OCI-LY3 (cell line): ENCODE data around the gene SCN1B.

Experiments used
- H2AFZ ChIP-seq: fragments of 200-600, 300-600 bp; shearing (Covaris generic); 2 replicates; pipeline ENCODE4 v1.6.0; 2014; ENCODE audit warnings: antibody characterized with exemption, low read depth, low read length
- H3K27ac ChIP-seq: fragments of 200-600, 300-600 bp; sonication (generic); 2 replicates; pipeline ENCODE4 v1.5.1; 2014; ENCODE audit warnings: mild to moderate bottlenecking, low read length, moderate library complexity, mixed read lengths
- H3K27me3 ChIP-seq: fragments of 200-600, 300-600 bp; sonication (generic); 2 replicates; pipeline ENCODE4 v1.6.1; 2014; ENCODE audit warnings: low read depth, low read length, mixed read lengths
- H3K36me3 ChIP-seq: fragments of 200-600, 300-600 bp; sonication (generic); replicated peaks from 2 replicates; pipeline ENCODE3; 2014; ENCODE audit warnings: low read depth, low read length, mixed read lengths
- H3K4me1 ChIP-seq: fragments of 300-600, 200-600 bp; sonication (generic); 2 replicates; pipeline ENCODE4 v1.6.1; 2014; ENCODE audit warnings: low read length, mixed read lengths
- H3K4me2 ChIP-seq: fragments of 200-600, 300-600 bp; sonication (generic); 2 replicates; pipeline ENCODE4 v1.6.1; 2014; ENCODE audit warnings: low read length, mixed read lengths
- H3K4me3 ChIP-seq: fragments of 300-600, 200-600 bp; sonication (generic); 2 replicates; pipeline ENCODE4 v1.5.1; 2014; ENCODE audit warnings: antibody characterized with exemption, mild to moderate bottlenecking, low read length, moderate library complexity
- H3K79me2 ChIP-seq: fragments of 300-600, 200-600 bp; shearing (Covaris generic); 2 replicates; pipeline ENCODE4 v1.6.1; 2014; ENCODE audit warnings: mild to moderate bottlenecking, low read length, mixed read lengths
- H3K9ac ChIP-seq: fragments of 300-600, 200-600 bp; shearing (Covaris generic); 2 replicates; pipeline ENCODE4 v1.6.0; 2014; ENCODE audit warnings: mild to moderate bottlenecking, low read length, moderate library complexity
- H3K9me3 ChIP-seq: fragments of 200-600, 300-600 bp; shearing (Covaris generic); 2 replicates; pipeline ENCODE4 v1.6.1; 2014; ENCODE audit warnings: low read length, mixed read lengths; ENCODE audit not compliant: insufficient read depth
- H4K20me1 ChIP-seq: fragments of 200-600, 300-600 bp; sonication (generic); 2 replicates; pipeline ENCODE4 v1.6.1; 2016; ENCODE audit warnings: low read length, mixed read lengths; ENCODE audit not compliant: insufficient read depth
- EZH2phosphoT487 ChIP-seq: fragments of 200-600 bp; shearing (Covaris generic); IDR thresholded peaks from 2 replicates; pipeline ENCODE4 v1.6.1; 2018; ENCODE audit warnings: antibody characterized with exemption, mixed run types, low read depth
- TF ChIP-seq, protein P1 (sequence below): fragments of 200-600, 300-600 bp; sonication (generic); IDR thresholded peaks from 2 replicates; pipeline ENCODE4 v1.5.1; 2014; ENCODE audit warnings: antibody characterized with exemption, low read length, low read depth

Gene SCN1B

DNA sequence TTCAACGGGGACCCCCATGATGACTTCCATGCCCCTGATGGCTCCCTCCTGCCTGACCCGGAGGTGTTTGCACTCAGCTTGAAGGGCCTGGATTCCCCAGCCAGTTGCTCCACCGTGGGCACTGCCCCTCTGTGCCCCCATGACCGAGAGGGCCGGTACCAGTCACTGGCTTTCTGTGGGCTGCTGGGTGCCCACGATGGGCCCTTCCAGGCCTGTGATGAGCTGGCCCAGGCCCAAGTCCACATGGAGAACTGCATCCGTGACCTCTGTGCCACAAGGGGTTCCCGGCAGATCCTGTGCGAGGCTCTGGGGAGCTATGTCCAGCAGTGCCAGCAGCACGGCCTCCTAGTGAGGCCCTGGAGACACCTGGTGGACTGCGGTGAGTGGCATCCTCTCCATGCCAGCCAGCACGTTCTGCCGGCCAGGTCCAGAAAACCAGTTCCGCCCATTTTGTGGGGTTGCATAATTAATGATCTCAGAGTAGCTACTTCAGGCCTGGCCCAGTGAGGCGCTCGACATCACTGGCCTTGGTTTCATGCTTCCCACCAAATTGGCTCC is 50.4 kb downstream of the SCN1B start:
- Histone ChIP-seq H3K4me2 (no peak overlapping the region), H4K20me1 (no peaks in the 10 kb centered on the region), H3K9me3 (no peaks in the 10 kb centered on the region), H3K9ac (no peak overlapping the region), H3K4me3 (no peak overlapping the region), H3K27me3 (0 out of 2 replicates have a peak, but pooled peaks cover 8% of the 10 kb centered on the region), H2AFZ (no peak overlapping the region), H3K27ac (no peak overlapping the region), H3K36me3 (no peaks in the 10 kb centered on the region), H3K4me1 (peaks cover 13% of the 10 kb centered on the region), H3K79me2 (no peaks in the 10 kb centered on the region)
- TF ChIP-seq, protein P1, sequence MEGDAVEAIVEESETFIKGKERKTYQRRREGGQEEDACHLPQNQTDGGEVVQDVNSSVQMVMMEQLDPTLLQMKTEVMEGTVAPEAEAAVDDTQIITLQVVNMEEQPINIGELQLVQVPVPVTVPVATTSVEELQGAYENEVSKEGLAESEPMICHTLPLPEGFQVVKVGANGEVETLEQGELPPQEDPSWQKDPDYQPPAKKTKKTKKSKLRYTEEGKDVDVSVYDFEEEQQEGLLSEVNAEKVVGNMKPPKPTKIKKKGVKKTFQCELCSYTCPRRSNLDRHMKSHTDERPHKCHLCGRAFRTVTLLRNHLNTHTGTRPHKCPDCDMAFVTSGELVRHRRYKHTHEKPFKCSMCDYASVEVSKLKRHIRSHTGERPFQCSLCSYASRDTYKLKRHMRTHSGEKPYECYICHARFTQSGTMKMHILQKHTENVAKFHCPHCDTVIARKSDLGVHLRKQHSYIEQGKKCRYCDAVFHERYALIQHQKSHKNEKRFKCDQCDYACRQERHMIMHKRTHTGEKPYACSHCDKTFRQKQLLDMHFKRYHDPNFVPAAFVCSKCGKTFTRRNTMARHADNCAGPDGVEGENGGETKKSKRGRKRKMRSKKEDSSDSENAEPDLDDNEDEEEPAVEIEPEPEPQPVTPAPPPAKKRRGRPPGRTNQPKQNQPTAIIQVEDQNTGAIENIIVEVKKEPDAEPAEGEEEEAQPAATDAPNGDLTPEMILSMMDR, result no peak
- TF ChIP-seq EZH2phosphoT487, result no peak

DNA sequence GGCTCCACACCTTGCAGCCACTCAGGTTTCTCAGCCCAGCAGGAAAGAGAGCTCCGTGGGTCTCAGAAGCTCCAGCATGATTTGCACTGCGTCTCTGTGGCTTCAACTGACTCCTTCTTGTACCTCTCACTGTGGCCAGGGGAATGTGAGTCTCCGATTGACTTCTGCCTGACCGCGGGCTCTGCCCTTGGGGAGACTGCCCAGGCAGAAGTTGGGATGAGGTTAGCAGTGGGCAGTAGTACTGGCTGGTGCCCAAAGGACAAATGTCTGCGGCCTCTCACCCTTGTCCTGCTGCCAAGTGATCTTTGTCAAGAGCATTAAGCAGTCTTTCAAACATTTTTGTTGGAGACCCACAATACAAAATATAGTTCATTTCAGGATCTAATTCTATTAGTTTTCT is 50.9 kb downstream of the SCN1B start:
- 0 out of 2 replicates have a peak, but pooled peaks cover 8% of the 10 kb centered on the region for H3K27me3 ChIP-seq
- H3K9me3 ChIP-seq, result no peaks in the 10 kb centered on the region
- H3K79me2 ChIP-seq, result no peaks in the 10 kb centered on the region
- no peak overlapping the region for H3K9ac ChIP-seq
- no peak overlapping the region for H3K4me3 ChIP-seq
- no peak overlapping the region for H2AFZ ChIP-seq
- no peak for TF ChIP-seq EZH2phosphoT487
- TF ChIP-seq, protein P1, result no peak
- H4K20me1 ChIP-seq, result no peaks in the 10 kb centered on the region
- H3K36me3 ChIP-seq, result no peaks in the 10 kb centered on the region
- no peak overlapping the region for H3K27ac ChIP-seq
- no peak overlapping the region for H3K4me2 ChIP-seq
- H3K4me1 ChIP-seq, result peaks cover 18% of the 10 kb centered on the region

DNA sequence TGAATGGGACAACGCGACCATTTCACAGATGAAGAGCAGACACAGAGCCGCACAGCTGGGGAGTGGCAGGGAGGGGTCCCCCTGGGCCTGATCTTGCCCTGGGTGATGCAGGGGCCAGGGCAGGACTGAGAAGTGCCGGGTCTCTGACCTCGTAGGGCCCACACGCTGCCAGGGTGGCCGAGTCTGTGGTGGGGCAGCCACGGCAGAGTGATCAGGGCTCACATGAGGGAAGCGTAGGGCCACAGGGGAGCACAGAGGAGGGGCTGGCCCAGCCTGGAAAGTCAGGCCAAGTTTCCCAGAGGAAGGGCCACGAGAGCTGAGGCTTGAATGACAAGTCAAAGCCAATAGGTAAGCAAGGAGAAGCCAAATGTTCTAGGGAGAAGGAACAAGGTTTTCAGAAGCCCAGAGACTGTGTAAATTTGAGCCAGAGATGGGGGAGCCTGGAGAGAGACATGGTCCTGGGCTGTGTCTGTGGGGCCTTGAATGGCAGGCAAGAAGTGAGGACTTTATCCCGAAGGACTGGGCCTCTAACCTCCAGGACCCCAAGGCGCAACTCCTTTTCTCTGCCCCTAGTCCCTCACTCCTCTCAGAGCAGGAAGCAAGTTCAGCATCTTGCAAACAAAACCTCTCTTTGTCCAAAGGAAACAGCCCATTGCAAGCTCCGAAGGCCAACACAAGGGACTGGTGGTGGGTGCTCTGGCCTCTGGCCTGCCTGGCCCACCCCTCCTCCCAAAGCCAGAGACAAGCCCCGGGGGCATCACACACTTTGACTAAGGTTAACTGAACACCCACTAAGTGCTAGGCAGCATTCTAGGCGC is 53.6 kb downstream of the SCN1B start:
- Histone ChIP-seq H3K79me2 (no peaks in the 10 kb centered on the region), H4K20me1 (no peaks in the 10 kb centered on the region), H3K27ac (no peak overlapping the region), H3K9ac (no peak overlapping the region), H3K36me3 (no peaks in the 10 kb centered on the region), H3K4me2 (no peak overlapping the region), H3K4me1 (peaks cover 24% of the 10 kb centered on the region), H3K4me3 (no peak overlapping the region), H3K9me3 (no peaks in the 10 kb centered on the region), H2AFZ (no peak overlapping the region), H3K27me3 (0 out of 2 replicates have a peak, but pooled peaks cover 5% of the 10 kb centered on the region)
- TF ChIP-seq, protein P1, result no peak
- no peak for TF ChIP-seq EZH2phosphoT487

DNA sequence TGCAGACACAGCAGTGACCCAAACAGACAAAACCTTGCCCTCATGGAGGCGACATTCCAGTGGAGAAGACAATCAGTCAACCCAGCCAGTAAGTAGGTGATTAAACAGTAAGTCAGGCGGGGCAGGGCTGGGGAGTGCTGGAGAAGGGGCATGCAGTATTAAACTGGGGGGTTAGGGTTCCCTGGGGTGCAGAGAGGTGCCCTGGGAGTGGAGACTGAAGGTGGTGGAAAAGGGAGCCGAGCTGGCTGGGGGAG is 54.2 kb downstream of the SCN1B start:
- Histone ChIP-seq H3K79me2 (no peaks in the 10 kb centered on the region), H2AFZ (no peak overlapping the region), H3K9me3 (no peaks in the 10 kb centered on the region), H3K4me1 (peaks cover 24% of the 10 kb centered on the region), H3K4me3 (no peak overlapping the region), H3K27me3 (no peaks in the 10 kb centered on the region; the same call in 1 of the 2 replicates), H4K20me1 (no peaks in the 10 kb centered on the region), H3K27ac (no peak overlapping the region), H3K36me3 (no peaks in the 10 kb centered on the region), H3K9ac (no peak overlapping the region), H3K4me2 (no peak overlapping the region)
- TF ChIP-seq, protein P1, result no peak
- no peak for TF ChIP-seq EZH2phosphoT487
